ENCODE measurements around the gene TENT4A. TPM values are rescaled to one million over a fixed set of nuclear protein-coding genes. Genes with fewer than 3 reads are reported as not detected.
A peak's percentile ranks its signal among the peaks of the same experiment; 100 is the strongest.
"Not testable (repeated sequence)": the region's sequence is repeated elsewhere in the genome, so short reads cannot be mapped to it uniquely, and the experiment has no call there.

TENT4A gene
- total RNA-seq, 1 experiment from 2014 or later = 17.7 TPM

DNA sequence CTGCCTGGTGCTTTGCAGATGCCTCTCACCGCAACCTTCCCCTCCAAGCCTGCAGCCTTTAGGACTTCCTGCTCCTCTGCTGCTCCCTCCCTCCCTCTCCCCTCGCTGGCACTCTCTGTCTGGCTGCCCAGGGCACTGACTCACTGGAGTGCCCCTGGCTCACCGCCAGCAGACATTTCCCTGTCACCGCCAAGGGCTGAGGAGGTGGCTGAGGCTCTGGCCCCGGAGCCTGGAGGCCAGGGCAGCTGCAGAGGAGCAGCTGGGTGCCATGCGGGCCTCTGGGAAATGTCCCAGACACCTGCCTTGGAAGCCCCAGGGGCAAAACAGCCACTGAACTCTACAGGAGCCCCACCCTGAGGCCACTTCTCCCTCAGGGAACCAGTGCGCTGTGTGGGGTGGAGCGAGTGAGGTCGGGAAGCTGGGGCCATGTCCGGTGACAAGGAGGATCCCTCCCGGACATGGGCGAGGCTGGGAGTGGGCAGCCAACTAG is 53.4 kb downstream of the TENT4A start:
- peak; percentile 91 for DNase-seq (ENCODE audit: extremely low read depth, low read depth)

DNA sequence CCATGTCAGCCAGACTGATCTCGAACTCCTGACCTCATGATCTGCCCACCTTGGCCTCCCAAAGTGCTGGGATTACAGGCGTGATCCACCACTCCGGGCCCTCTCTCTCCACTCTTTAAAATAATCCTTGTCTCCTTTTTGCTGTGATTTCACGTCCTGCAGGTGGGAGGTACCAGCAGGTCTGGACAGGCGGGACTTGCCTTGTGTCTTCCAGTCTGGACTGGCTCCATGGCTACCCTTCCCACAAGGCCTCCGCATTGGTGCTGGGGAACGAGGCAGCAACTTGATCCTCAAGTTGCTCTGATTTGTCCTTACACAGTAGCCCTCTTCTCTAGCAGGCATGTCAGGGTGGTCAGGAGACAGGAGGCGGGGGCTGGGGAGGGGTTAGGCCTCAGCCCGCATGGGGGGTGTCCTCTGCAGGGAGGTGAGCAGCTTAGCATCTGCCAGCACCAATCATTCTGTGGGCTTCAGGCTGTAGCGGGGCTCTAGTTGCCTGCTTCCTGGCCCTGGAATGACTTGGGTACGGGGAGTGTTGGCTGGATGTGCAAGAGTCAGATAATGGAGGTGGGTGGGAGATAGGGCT is 54.3 kb downstream of the TENT4A start:
- DNase-seq (ENCODE audit: extremely low read depth, low read depth) = no peak

DNA sequence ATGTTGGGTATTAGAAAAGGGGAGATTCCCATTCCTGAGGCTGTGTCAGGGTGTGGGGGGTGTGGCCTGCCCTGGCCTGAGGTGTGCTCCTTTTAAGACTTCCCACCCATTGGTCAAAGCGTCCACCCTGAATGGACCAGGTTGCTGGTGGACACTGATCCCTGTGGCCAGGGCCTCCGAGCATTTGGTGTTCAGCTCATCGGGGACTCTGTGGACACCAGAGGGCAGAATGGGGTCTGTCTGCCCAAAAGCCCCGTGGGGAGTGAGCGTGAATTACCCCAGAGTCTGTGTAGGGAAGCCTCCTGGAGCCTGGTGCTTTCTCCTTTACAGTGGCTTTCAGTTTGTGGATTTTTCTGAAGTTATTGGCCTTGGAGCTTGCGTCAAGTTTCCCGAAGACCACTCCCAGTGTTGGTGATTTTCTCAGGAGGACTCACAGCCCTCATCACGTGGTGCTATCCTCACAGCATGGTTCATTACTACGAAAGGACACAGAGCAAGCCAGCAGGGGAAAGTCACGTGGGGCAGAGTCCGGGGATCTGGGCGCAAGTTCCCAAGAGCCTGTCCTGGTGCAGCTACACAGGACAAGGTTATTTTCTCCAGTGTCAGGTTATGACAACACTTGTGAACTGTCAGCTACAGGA is 55.5 kb downstream of the TENT4A start:
- no peak for DNase-seq (ENCODE audit: extremely low read depth, low read depth)

DNA sequence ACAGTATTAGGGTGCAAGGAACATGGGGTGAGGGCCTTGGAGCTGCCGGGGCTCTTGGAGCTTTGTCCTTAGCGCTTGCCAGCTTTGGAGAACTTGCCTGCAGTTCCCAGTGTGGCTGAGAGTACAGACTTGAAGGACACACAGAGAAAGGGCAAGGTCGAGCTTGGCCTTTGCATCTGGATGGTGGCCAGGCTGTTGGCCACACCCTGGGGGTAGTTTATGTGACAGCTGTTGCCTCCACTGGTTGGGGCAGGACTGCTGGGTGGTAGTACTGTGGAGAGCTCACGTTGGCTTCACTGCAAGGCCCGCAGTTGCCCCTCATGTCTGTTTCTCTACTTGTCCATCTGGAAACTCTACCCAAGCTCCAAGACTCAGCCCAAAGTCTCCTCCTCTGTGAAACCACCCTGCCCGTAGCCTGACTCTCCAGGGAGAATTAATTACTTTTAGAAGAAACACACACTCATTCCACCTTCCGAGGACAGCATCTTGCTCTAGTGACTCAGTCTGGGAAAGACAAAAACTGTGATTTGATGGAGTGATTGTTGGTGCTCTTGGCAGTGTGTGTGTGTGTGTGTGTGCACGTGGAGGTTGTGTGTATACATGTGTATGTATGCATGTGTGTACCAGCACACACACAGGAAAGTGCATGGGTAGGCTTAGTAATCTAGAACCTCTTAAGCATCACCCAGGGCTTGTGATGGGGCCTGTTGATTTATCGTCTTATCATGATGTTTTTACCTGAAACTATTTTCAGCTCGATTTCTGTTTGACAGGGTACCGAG is 57.8 kb downstream of the TENT4A start:
- no peak for DNase-seq (ENCODE audit: extremely low read depth, low read depth)

DNA sequence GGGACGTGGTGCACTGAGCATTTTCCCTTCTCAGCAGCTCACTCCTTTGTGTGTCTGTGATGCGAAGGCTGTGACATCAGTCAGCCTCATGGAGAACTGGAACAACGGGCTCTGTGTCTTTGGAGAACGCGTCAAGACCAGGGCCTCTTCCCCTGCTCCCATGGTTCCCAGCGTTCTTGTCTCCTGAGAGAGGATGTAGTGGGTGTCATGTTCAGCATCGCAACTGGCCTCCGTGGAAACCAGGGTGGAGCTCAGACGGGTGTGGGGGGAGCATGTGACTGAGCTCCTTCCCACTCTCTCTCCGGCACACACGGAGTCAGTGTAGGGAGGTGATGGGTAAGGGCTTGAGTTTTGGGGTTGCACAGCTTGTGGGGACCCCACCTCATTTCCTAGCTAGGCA is 59.7 kb downstream of the TENT4A start:
- no peak for DNase-seq (ENCODE audit: extremely low read depth, low read depth)

DNA sequence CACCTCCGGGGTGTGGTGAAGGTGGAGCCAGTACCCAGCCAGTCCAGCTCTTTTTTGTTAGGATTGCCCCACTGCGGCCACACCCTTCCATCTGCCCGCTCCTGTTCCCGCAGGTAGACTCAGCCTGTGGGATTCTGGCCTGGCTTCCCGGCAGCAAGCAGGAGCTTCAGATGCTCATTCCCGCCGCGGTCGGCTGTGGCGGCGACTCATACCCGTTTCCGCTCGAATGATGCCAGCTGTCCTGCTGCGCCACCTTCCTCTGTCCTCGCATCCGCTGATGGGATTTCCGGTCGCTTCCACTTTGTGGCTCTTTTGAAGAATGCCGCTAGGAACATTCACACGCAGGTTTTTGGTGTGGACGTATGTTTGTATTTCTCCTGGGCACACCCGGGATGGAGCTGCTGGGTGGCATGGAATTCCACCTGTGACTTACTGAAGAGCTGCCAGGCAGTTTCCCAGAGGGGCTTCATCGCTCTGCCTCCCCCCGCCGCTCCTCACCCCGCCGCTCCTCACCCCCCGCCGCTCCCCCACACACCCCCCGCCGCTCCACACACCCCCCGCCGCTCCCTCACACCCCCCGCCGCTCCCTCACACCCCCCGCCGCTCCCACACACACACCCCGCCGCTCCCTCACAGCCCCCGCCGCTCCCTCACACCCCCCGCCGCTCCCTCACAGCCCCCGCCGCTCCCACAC is 60.3 kb downstream of the TENT4A start:
- DNase-seq (ENCODE audit: extremely low read depth, low read depth) = no peak

DNA sequence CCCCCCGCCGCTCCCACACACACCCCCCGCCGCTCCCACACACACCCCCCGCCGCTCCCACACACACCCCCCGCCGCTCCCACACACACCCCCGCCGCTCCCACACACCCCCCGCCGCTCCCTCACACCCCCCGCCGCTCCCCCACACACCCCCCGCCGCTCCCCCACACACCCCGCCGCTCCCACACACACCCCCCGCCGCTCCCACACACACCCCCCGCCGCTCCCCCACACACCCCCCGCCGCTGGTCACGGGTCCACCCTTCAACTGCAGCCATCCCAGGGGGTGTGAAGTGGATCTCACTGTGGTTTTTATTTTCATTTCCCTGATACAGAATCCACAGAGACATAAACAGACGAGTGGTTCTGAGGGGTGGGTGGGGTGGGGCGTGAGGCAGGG is 61.0 kb downstream of the TENT4A start:
- DNase-seq (ENCODE audit: extremely low read depth, low read depth) = not testable (repeated sequence)

DNA sequence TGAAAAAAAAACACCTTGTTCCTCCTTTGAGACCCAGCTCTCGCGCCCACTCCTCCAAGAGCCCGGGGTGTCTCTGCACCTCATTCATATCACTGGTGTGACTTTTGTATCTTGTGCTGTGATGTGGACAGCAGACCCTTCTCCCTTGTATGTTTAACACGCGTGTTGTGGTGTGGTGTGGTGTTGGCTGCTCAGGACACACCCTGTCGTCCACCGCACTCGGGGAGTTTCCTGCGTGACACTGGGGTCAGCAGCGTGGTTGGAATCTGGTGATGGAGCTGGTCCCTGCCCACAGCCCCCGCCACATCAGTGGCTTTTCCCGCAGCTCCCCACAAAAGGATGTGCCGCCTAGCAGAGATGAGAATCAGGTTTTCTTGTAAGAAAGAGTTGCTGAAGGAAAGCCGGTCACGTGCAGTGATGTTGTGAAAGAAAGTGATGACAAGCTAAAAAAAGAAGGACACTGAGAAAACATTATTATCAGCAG is 61.5 kb downstream of the TENT4A start:
- no peak for DNase-seq (ENCODE audit: extremely low read depth, low read depth)

DNA sequence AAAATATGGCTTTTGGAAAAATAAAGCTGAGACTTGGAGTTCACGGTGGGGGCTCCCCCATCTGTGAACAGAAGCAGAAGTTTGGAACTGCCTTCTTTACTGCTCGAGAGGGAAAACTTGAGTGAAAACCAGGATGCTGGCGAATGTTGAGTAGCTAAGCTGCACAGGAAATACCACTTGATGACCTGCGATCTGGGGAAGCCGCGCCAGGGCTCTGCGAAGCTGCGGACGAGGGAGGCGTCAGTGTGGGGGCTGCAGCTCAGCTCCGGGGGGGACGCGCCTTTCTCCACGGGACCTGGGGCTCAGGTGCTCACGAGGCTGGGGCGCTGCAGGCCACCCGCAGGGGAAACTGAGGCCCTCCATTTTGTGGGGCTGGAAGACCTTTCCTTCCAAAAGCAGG is 62.3 kb downstream of the TENT4A start:
- DNase-seq (ENCODE audit: extremely low read depth, low read depth) = no peak

DNA sequence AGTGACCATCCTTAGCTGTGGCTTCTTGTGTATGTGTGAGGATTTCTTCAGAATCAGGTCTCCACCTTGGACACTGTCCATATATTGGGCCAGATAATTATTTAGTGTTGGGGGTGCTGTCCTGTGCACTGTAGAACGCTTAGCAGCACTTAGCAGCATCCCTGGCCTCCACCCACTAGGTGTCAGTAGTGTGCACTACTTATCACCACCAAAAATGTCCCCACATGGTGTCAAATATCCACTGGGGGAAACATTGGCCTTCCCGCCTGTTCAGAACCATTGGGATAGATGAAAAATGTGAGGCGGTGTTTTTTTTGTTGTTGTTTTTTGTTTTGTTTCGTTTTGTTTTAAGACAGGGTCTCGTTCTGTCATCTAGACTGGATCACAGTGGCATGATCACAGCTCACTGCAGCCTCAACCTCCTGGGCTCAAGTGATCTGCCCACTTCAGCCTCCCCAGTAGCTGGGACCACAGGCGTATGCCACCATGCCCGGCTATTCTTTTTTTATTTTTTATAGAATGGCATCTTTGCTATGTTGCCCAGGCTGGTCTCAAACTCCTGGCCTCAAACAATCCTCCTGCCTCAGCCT is 67.7 kb downstream of the TENT4A start:
- peak; percentile 23 for DNase-seq (ENCODE audit: extremely low read depth, low read depth)

DNA sequence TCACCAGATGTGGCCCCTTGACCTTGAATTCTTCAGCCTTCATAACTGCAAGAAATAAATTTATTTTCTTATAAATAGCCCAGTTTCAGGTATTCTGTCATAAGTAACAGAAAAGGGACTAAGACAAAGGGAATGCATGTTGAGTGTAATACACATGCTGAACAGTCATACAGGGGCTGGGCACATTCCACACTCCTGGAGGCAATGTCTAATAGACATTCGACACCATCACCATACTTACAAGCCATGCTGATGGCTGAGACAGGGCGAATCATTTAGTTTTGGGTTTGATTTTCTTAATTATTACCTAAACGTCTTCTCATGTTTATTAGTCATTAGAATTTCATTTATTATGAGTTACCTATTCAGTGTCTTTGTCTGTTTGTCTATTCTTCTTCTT is 68.5 kb downstream of the TENT4A start:
- no peak for DNase-seq (ENCODE audit: extremely low read depth, low read depth)

DNA sequence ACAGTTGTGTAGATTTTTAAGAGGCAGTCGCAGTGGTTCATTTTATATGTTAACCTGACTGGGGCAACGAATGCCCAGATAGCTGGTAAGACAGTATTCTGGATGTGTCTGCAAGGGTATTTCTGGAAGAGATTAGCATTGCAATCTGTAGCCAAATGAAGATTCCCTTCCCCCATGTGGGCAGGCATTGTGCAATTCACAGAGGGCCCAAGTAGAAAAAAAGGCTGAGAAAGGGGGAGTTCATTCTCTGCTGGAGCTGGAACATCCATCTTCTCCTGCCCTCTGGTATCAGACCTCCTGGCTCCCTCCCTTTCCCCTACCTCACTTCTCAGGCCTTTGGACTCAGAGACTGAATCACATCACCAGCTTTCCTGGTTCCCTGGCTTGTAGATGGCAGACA is 70.6 kb downstream of the TENT4A start:
- no peak for DNase-seq (ENCODE audit: extremely low read depth, low read depth)

DNA sequence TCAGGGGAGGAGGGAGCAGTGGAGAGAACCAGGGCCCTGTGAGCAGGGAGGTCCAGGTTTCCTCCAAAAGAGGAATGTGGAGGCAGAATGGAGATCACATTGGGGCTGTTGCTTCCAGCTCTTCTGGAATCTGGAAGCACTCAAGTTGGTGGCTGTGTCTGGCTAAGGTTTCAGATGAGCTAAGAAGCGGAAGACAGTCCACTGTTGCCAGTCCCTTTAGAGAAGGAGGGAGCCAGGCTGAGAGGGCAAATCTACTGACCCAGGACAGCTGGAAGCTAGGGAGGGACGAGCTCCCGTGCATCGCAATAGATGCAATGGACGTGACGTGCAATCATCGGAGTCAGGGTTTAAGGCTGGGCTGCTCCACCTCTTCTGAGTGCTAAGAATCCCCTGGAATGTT is 71.2 kb downstream of the TENT4A start:
- no peak for DNase-seq (ENCODE audit: extremely low read depth, low read depth)

DNA sequence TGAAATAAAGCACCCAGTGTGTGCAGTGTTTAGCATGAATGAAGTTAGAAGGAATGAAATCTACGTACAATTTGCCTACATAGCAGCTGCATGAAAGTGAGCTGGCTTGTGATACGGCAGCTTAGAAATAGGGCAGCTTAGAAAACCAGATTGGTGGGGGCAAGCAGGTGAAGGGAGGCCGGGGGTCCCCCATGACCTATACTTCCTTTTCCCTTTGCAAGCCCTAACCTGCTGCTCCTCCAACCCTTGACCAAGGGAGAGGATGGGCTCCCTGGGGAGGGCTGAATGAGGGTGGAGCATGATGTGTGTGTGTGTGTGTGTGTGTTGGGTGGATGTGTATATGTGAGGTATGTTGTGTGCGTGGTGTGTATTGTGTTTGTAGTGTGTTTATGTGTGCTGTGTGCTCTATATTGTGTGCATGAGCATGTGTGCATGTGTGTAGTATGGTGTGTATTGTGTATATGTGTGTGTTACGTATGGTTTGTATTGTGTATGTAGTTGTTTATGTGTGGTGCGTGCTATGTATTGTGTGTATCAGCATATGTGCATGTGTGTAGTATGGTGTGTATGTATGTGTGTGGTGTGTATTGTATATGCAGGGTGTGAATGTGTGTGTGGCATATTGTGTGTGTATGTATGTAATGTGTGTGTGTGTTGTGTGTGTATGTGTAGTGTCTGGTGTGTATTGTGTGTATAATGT is 72.1 kb downstream of the TENT4A start:
- no peak for DNase-seq (ENCODE audit: extremely low read depth, low read depth)

DNA sequence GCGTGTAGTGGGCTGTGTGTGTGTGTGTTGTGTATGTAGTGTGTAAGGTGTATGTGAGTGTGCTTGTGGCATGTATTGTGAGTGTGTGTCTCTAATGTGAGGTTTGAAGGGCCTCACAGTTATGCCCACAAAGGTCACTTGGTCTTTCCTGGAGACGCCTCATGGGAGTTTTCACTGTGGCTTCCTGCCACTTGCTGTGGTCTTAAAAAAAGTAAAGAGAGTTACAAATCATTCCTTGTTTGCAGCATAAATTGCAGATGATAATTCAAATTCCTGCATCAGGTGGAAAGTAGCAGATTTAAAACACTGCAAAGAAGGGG is 72.6 kb downstream of the TENT4A start:
- DNase-seq (ENCODE audit: extremely low read depth, low read depth) = no peak

DNA sequence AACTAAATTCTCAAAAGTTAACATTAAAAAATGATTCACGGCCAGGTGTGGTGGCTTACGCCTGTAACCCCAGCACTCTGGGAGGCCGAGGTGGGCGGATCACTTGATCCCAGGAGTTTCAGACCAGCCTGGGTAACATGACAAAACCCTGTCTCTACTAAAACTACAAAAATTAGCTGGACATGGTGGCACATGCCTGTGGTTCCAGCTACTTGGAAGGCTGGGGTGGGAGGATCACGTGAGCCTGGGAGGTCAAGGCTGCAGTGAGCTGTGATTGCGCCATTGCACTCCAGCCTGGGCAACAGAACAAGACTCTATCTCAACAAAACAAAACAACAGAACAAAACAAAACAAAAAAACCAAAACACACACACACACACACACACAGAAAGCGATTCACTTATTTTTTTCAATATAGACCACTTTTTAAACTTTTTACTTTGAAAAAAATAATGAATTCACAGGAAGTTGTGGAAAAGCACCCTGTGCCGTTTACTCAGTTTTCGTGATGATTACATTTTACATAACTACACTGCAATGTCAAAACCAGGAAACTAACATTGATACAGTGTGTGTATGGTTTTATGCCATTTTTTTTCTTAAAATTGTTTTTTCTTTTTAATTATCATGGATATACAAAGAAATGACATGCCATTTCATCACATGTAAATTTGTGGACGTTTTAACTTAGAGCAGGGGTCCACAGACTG is 73.7 kb downstream of the TENT4A start:
- no peak for DNase-seq (ENCODE audit: extremely low read depth, low read depth)

DNA sequence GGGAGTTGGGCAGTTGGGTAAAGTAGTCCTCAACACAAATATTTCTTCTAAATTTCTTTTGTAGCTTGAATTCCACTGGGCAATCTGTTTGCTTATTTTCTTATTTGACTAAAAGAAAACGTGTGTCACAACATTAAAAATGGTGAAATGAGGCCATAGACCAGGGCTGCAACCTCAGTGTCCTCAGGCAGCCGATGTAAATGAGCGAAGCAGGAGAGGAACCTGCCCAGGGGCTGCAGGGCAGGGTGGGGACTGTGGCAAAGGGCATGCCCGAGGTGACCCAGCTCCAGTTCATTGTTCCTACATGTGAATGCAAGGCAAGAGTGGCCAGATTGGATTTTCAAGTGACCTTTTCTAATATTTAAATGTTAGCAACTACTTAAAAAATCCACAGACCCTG is 74.7 kb downstream of the TENT4A start:
- no peak for DNase-seq (ENCODE audit: extremely low read depth, low read depth)

DNA sequence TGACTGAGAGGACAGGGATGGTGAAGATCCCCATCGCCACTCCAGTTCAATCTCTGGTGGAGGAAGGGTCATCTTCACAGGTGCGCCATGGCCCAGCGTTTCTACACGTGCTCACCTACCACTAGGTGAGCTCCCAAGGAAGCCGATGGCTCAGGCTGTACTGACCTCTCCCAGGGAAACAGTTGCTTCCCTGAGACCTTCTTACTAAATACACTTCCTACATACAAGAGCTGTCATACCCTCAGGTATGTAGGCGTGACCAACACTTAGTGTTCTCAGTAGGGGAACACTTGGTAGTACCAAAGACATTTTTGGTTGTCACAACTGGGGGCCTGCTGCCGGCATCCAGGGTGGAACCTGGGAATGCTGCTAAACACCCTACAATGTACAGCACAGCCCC is 75.2 kb downstream of the TENT4A start:
- DNase-seq (ENCODE audit: extremely low read depth, low read depth) = no peak

DNA sequence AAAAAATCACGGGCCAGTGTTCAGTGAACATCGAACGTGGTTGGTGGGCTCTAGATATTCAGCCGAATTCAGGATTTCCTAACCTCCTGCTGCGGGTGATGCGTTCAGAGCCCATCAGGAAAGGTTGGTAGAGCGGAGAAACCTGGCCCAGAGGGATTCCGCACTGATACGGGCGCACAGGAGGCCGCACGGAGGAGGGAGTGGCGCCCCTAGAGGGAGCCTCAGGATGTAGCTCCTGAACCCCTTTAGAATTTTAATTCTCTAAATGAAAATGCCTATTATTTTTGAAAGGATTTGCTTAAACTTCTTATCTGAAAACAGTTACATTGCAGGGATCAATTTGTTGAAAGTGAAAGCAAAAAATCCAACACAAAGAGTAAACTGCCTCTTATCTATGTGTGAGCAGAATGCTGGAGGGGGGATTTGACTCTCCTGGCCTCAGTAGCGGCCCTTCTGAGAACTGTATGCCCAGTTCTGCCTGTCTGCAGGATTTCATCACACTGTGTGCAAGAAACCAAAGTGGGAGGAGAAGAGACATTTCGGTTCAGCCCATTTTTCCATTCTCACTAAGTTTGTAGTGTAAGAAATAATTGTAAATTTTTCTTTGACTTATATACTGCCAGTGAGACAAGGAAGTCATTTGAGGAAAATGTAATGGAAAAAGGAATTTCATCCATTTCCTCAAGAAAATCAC is 75.9 kb downstream of the TENT4A start:
- no peak for DNase-seq (ENCODE audit: extremely low read depth, low read depth)

All from NCI-H460 (cell line).